NCI-H748 treated with DMSO at 0.1 percent for 48 hours (cell line): ENCODE data around the gene IRF1.

Experiments used
- DNase-seq: peaks from one replicate; lab custom pipeline; 2025; lab: John Stamatoyannopoulos, UW

IRF1 gene

GRCh38 chr5:132474131-132474723, 16.3 kb downstream of the IRF1 start:
- DNase-seq: no peak

GRCh38 chr5:132473668-132474067, 16.9 kb downstream of the IRF1 start:
- no peak for DNase-seq

- no peak for DNase-seq
Measured at GRCh38 chr5:132473019-132473531, 17.5 kb downstream of the IRF1 start.

GRCh38 chr5:132472431-132472830, 18.1 kb downstream of the IRF1 start:
- no peak for DNase-seq

- no peak for DNase-seq
Measured at GRCh38 chr5:132471944-132472343, 18.6 kb downstream of the IRF1 start.

- peak; percentile 28 for DNase-seq
Measured at GRCh38 chr5:132471151-132471907, 19.2 kb downstream of the IRF1 start.

GRCh38 chr5:132470596-132470995, 20.0 kb downstream of the IRF1 start:
- no peak for DNase-seq

- no peak for DNase-seq
Measured at GRCh38 chr5:132470010-132470392, 20.6 kb downstream of the IRF1 start.

GRCh38 chr5:132469380-132470009, 21.1 kb downstream of the IRF1 start:
- DNase-seq: no peak

GRCh38 chr5:132468656-132469379, 21.8 kb downstream of the IRF1 start:
- no peak for DNase-seq

- no peak for DNase-seq
Measured at GRCh38 chr5:132467287-132467984, 23.1 kb downstream of the IRF1 start.

GRCh38 chr5:132466433-132467286, 23.9 kb downstream of the IRF1 start:
- DNase-seq: no peak

- DNase-seq: no peak
Measured at GRCh38 chr5:132465059-132465707, 25.4 kb downstream of the IRF1 start.

GRCh38 chr5:132464156-132464939, 26.2 kb downstream of the IRF1 start:
- DNase-seq: no peak

GRCh38 chr5:132463811-132464155, 26.8 kb downstream of the IRF1 start:
- no peak for DNase-seq

- DNase-seq: no peak
Measured at GRCh38 chr5:132462856-132463745, 27.5 kb downstream of the IRF1 start.

- DNase-seq: no peak
Measured at GRCh38 chr5:132462333-132462732, 28.2 kb downstream of the IRF1 start.

GRCh38 chr5:132461569-132462070, 29.0 kb downstream of the IRF1 start:
- DNase-seq: no peak
